NCI-H2029 (cell line): ENCODE results near the gene ITPKB.
A peak's percentile ranks its signal among the peaks of the same experiment; 100 is the strongest.

Source experiments
- DNase-seq: peaks from one replicate; lab custom pipeline; 2025; lab: John Stamatoyannopoulos, UW

Gene ITPKB

GRCh38 chr1:226704169-226704937 is 34.7 kb downstream of the ITPKB start:
- no peak for DNase-seq

GRCh38 chr1:226702957-226703831 is 35.9 kb downstream of the ITPKB start:
- peak; percentile 28 for DNase-seq

- DNase-seq = peak; percentile 57
These were observed 36.6 kb downstream of the ITPKB start for GRCh38 chr1:226702318-226702956.

GRCh38 chr1:226700861-226701260 is 38.2 kb downstream of the ITPKB start:
- no peak for DNase-seq

- DNase-seq = no peak
These were observed 39.9 kb downstream of the ITPKB start for GRCh38 chr1:226699166-226699565.

- no peak for DNase-seq
These were observed 40.4 kb downstream of the ITPKB start for GRCh38 chr1:226698659-226699058.

GRCh38 chr1:226697929-226698544 is 41.0 kb downstream of the ITPKB start:
- no peak for DNase-seq

GRCh38 chr1:226697151-226697928 is 41.7 kb downstream of the ITPKB start:
- DNase-seq = no peak

GRCh38 chr1:226696547-226696946 is 42.5 kb downstream of the ITPKB start:
- no peak for DNase-seq

GRCh38 chr1:226695335-226695900 is 43.7 kb downstream of the ITPKB start:
- DNase-seq = no peak

GRCh38 chr1:226692823-226693222 is 46.3 kb downstream of the ITPKB start:
- DNase-seq = no peak

GRCh38 chr1:226692051-226692792 is 46.9 kb downstream of the ITPKB start:
- DNase-seq = no peak

- DNase-seq = no peak
These were observed 47.8 kb downstream of the ITPKB start for GRCh38 chr1:226691247-226691646.

GRCh38 chr1:226690460-226690982 is 48.6 kb downstream of the ITPKB start:
- peak; percentile 85 for DNase-seq

- no peak for DNase-seq
These were observed 50.3 kb downstream of the ITPKB start for GRCh38 chr1:226688808-226689207.

GRCh38 chr1:226688056-226688748 is 50.9 kb downstream of the ITPKB start:
- no peak for DNase-seq

GRCh38 chr1:226687426-226687825 is 51.7 kb downstream of the ITPKB start:
- no peak for DNase-seq

- no peak for DNase-seq
These were observed 52.3 kb downstream of the ITPKB start for GRCh38 chr1:226686440-226687425.
